Effector memory CD4-positive, alpha-beta T cell (primary cell): ENCODE results near the gene KLHL21.

Source experiments
- DNase-seq, 3 donors: peaks; one replicate each; pipeline ENCODE4 v3.0.0-alpha.2; 2020
- H3K27ac ChIP-seq: 2 replicates; pipeline ENCODE4 v1.7.0; 2013; ENCODE audit warnings: mild to moderate bottlenecking, low read length, moderate library complexity; ENCODE audit not compliant: insufficient read depth, poor library complexity, severe bottlenecking
- H3K27me3 ChIP-seq: replicated peaks from 2 replicates; pipeline ENCODE4 v1.7.0; 2013; ENCODE audit warnings: mild to moderate bottlenecking, low read length; ENCODE audit not compliant: insufficient read depth, control insufficient read depth, poor library complexity, severe bottlenecking
- H3K36me3 ChIP-seq: 2 replicates; pipeline ENCODE4 v1.7.0; 2013; ENCODE audit warnings: mild to moderate bottlenecking, low read length, moderate library complexity; ENCODE audit not compliant: control insufficient read depth, insufficient read depth
- H3K4me1 ChIP-seq: 2 replicates; pipeline ENCODE4 v1.7.0; 2013; ENCODE audit warnings: low read length, mild to moderate bottlenecking; ENCODE audit not compliant: control insufficient read depth, insufficient read depth, poor library complexity, severe bottlenecking
- H3K4me3 ChIP-seq: 2 replicates; pipeline ENCODE4 v1.7.0; 2013; ENCODE audit warnings: low read length, low read depth, mild to moderate bottlenecking; ENCODE audit not compliant: insufficient read depth, poor library complexity, severe bottlenecking
- H3K9me3 ChIP-seq: 2 replicates; pipeline ENCODE4 v1.7.0; 2013; ENCODE audit warnings: mild to moderate bottlenecking, low read length, moderate library complexity; ENCODE audit not compliant: control insufficient read depth

KLHL21 gene

GRCh38 chr1:6599141-6599975, 3.3 kb downstream of the KLHL21 start:
- Histone ChIP-seq H3K4me3 (peak overlapping the region; percentile 48), H3K4me1 (peaks cover 36% of the 10 kb centered on the region), H3K36me3 (peaks cover 33% of the 10 kb centered on the region), H3K27ac (peak overlapping the region; percentile 50), H3K9me3 (no peaks in the 10 kb centered on the region), H3K27me3 (no peaks in the 10 kb centered on the region)
- peak; percentile 34 to 43 (median 35) for DNase-seq

GRCh38 chr1:6597777-6598131, 4.9 kb downstream of the KLHL21 start:
- Histone ChIP-seq H3K27ac (no peak overlapping the region), H3K4me3 (no peak overlapping the region), H3K9me3 (no peaks in the 10 kb centered on the region), H3K36me3 (peaks cover 48% of the 10 kb centered on the region), H3K4me1 (peaks cover 25% of the 10 kb centered on the region), H3K27me3 (no peaks in the 10 kb centered on the region)
- DNase-seq = no peak

GRCh38 chr1:6596886-6597776, 5.5 kb downstream of the KLHL21 start:
- no peak for DNase-seq
- peaks cover 53% of the 10 kb centered on the region for H3K36me3 ChIP-seq
- no peak overlapping the region for H3K27ac ChIP-seq
- no peaks in the 10 kb centered on the region for H3K9me3 ChIP-seq
- H3K4me3 ChIP-seq = no peak overlapping the region
- H3K4me1 ChIP-seq = peaks cover 25% of the 10 kb centered on the region
- H3K27me3 ChIP-seq = no peaks in the 10 kb centered on the region

- DNase-seq = no peak
- H3K4me3 ChIP-seq = no peak overlapping the region
- no peaks in the 10 kb centered on the region for H3K27me3 ChIP-seq
- peaks cover 28% of the 10 kb centered on the region for H3K4me1 ChIP-seq
- peaks cover 53% of the 10 kb centered on the region for H3K36me3 ChIP-seq
- no peak overlapping the region for H3K27ac ChIP-seq
- no peaks in the 10 kb centered on the region for H3K9me3 ChIP-seq
Measured at GRCh38 chr1:6596351-6596750, 6.3 kb downstream of the KLHL21 start.

- no peaks in the 10 kb centered on the region for H3K9me3 ChIP-seq
- DNase-seq = no peak
- no peak overlapping the region for H3K4me3 ChIP-seq
- peaks cover 20% of the 10 kb centered on the region for H3K4me1 ChIP-seq
- no peak overlapping the region for H3K27ac ChIP-seq
- H3K36me3 ChIP-seq = peaks cover 54% of the 10 kb centered on the region
- H3K27me3 ChIP-seq = no peaks in the 10 kb centered on the region
Measured at GRCh38 chr1:6594977-6595740, 7.5 kb downstream of the KLHL21 start.

GRCh38 chr1:6593810-6594209, 8.9 kb downstream of the KLHL21 start:
- Histone ChIP-seq H3K27me3 (no peaks in the 10 kb centered on the region), H3K27ac (no peak overlapping the region), H3K4me1 (peaks cover 10% of the 10 kb centered on the region), H3K4me3 (no peak overlapping the region), H3K9me3 (no peaks in the 10 kb centered on the region), H3K36me3 (peaks cover 64% of the 10 kb centered on the region)
- no peak for DNase-seq

- H3K9me3 ChIP-seq = no peaks in the 10 kb centered on the region
- peaks cover 8% of the 10 kb centered on the region for H3K4me1 ChIP-seq
- peaks cover 66% of the 10 kb centered on the region for H3K36me3 ChIP-seq
- no peaks in the 10 kb centered on the region for H3K27me3 ChIP-seq
- H3K4me3 ChIP-seq = no peak overlapping the region
- DNase-seq = no peak
- no peak overlapping the region for H3K27ac ChIP-seq
Measured at GRCh38 chr1:6592865-6593593, 9.6 kb downstream of the KLHL21 start.

GRCh38 chr1:6592441-6592840, 10.2 kb downstream of the KLHL21 start:
- H3K36me3 ChIP-seq = peaks cover 65% of the 10 kb centered on the region
- H3K27me3 ChIP-seq = no peaks in the 10 kb centered on the region
- H3K4me3 ChIP-seq = no peak overlapping the region
- peaks cover 8% of the 10 kb centered on the region for H3K4me1 ChIP-seq
- H3K9me3 ChIP-seq = no peaks in the 10 kb centered on the region
- H3K27ac ChIP-seq = no peak overlapping the region
- DNase-seq = no peak

- H3K27ac ChIP-seq = no peak overlapping the region
- H3K9me3 ChIP-seq = no peaks in the 10 kb centered on the region
- no peak for DNase-seq
- H3K36me3 ChIP-seq = peaks cover 57% of the 10 kb centered on the region
- H3K4me3 ChIP-seq = no peak overlapping the region
- peaks cover 5% of the 10 kb centered on the region for H3K4me1 ChIP-seq
- no peaks in the 10 kb centered on the region for H3K27me3 ChIP-seq
Measured at GRCh38 chr1:6591644-6592043, 11.0 kb downstream of the KLHL21 start.
